Smooth muscle cell (in vitro differentiated cells): ENCODE data around the gene CDKN2B. TPM values are rescaled to one million over a fixed set of nuclear protein-coding genes. Genes with fewer than 3 reads are reported as not detected.

Source experiments
- DNase-seq: peaks from one replicate; lab custom pipeline; 2025; ENCODE audit not compliant: unreplicated experiment; lab: John Stamatoyannopoulos, UW
- H2AFZ ChIP-seq: fragments of 200-600 bp; sonication (generic); 2 replicates; pipeline ENCODE4 v1.6.0; 2016; ENCODE audit warnings: antibody characterized with exemption, low read depth, mild to moderate bottlenecking
- H3F3A ChIP-seq: fragments of 200-600 bp; sonication (generic); 2 replicates; pipeline ENCODE4 v1.6.0; 2017; ENCODE audit warnings: antibody characterized with exemption, low read depth
- H3K27ac ChIP-seq: fragments of 200-600 bp; sonication (generic); 2 replicates; pipeline ENCODE4 v1.5.1; 2016; ENCODE audit warnings: low read depth, mild to moderate bottlenecking
- H3K27me3 ChIP-seq: fragments of 200-600 bp; sonication (generic); 2 replicates; pipeline ENCODE4 v1.6.1; 2016; ENCODE audit warnings: low read depth, mild to moderate bottlenecking
- H3K36me3 ChIP-seq: fragments of 200-600 bp; sonication (generic); 2 replicates; pipeline ENCODE4 v1.5.1; 2016; ENCODE audit warnings: low read depth
- H3K4me1 ChIP-seq: fragments of 200-600 bp; sonication (generic); 2 replicates; pipeline ENCODE4 v1.5.1; 2016; ENCODE audit warnings: low read depth
- H3K4me2 ChIP-seq: fragments of 200-600 bp; sonication (generic); 2 replicates; pipeline ENCODE4 v1.6.0; 2016; ENCODE audit warnings: mild to moderate bottlenecking
- H3K4me3 ChIP-seq: fragments of 200-600 bp; sonication (generic); 2 replicates; pipeline ENCODE4 v1.5.1; 2016; ENCODE audit warnings: mild to moderate bottlenecking
- H3K79me2 ChIP-seq: fragments of 200-600 bp; sonication (generic); 2 replicates; pipeline ENCODE4 v1.6.0; 2016; ENCODE audit warnings: low read depth, mild to moderate bottlenecking
- H3K9ac ChIP-seq: fragments of 200-600 bp; sonication (generic); 2 replicates; pipeline ENCODE4 v1.6.0; 2016; ENCODE audit warnings: low read depth
- H3K9me3 ChIP-seq: fragments of 200-600 bp; sonication (generic); replicated peaks from 2 replicates; pipeline ENCODE4 v1.5.1; 2016; ENCODE audit warnings: low read depth
- H4K20me1 ChIP-seq: fragments of 200-600 bp; sonication (generic); 2 replicates; pipeline ENCODE4 v1.6.0; 2016; ENCODE audit warnings: low read depth
- WGBS: methylation state at CpG from one replicate; pipeline ENCODE4 v1.1.7; 2016; ENCODE audit warnings: low lambda C conversion rate; 5-methylcytosine and 5-hydroxymethylcytosine counted together
- polyA plus RNA-seq: library from polyadenylated mRNA; unstranded; fragments of >200 nt; fragmentation: Nextera tagmentation; extraction: Ambion mirVana; gene quantifications from 2 replicates; pipeline ENCODE4 v1.2.1, GENCODE V29; 2016
- total RNA-seq: library from RNA; depleted of rRNA; stranded (reverse); fragments of >200 nt; gene quantifications from 2 replicates; pipeline ENCODE4 v1.2.3, GENCODE V29; 2014
- TF ChIP-seq, protein P1 (sequence below): fragments of 200-600 bp; sonication (generic); IDR thresholded peaks from 2 replicates; pipeline ENCODE4 v1.5.1; 2017; ENCODE audit warnings: borderline replicate concordance, mild to moderate bottlenecking, antibody characterized with exemption; ENCODE audit not compliant: insufficient read depth, poor library complexity, severe bottlenecking

CDKN2B gene
- total and polyA plus RNA-seq, 2 experiments from 2014 or later = 116 to 184 TPM

GRCh38 chr9:22052376-22052945 is 43.4 kb upstream of the CDKN2B start:
- Histone ChIP-seq H3K36me3 (no peaks in the 10 kb centered on the region), H3K27ac (peak overlapping the region; percentile 93), H4K20me1 (no peaks in the 10 kb centered on the region), H2AFZ (no peak overlapping the region), H3F3A (peaks cover 8% of the 10 kb centered on the region), H3K9me3 (no peaks in the 10 kb centered on the region), H3K4me2 (peak overlapping the region; percentile 78), H3K9ac (peak overlapping the region; percentile 64), H3K27me3 (no peaks in the 10 kb centered on the region), H3K4me1 (peaks cover 25% of the 10 kb centered on the region), H3K4me3 (no peak overlapping the region), H3K79me2 (no peaks in the 10 kb centered on the region)
- TF ChIP-seq, protein P1, sequence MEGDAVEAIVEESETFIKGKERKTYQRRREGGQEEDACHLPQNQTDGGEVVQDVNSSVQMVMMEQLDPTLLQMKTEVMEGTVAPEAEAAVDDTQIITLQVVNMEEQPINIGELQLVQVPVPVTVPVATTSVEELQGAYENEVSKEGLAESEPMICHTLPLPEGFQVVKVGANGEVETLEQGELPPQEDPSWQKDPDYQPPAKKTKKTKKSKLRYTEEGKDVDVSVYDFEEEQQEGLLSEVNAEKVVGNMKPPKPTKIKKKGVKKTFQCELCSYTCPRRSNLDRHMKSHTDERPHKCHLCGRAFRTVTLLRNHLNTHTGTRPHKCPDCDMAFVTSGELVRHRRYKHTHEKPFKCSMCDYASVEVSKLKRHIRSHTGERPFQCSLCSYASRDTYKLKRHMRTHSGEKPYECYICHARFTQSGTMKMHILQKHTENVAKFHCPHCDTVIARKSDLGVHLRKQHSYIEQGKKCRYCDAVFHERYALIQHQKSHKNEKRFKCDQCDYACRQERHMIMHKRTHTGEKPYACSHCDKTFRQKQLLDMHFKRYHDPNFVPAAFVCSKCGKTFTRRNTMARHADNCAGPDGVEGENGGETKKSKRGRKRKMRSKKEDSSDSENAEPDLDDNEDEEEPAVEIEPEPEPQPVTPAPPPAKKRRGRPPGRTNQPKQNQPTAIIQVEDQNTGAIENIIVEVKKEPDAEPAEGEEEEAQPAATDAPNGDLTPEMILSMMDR = no peak
- DNase-seq = no peak
- 14% methylated on average over 4 of the region's 4 CpGs for WGBS

DNA sequence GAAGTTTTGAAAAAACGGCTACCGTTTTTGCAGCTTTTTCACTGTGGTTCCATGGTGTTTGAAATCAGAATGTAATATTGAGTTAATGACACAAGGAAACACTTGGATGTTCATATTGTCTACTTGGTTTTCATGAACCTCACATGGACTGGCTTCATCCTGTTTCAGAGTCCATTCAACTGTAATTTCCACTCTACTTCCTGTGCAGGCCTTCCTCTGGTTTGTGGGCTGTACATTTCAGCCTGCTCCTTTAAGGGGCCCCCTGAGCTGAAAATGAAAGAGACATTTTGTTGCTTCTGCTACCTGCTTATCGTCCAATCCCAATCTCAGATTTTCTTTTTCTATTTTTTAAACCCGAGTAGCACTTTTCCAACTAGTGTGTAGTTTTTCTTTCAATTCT is 41.8 kb upstream of the CDKN2B start:
- Histone ChIP-seq H4K20me1 (no peaks in the 10 kb centered on the region), H3K36me3 (no peaks in the 10 kb centered on the region), H3K4me1 (peaks cover 25% of the 10 kb centered on the region), H3K4me3 (no peak overlapping the region), H3K9me3 (no peaks in the 10 kb centered on the region), H2AFZ (peak overlapping the region; percentile 16), H3K4me2 (no peak overlapping the region), H3K79me2 (no peaks in the 10 kb centered on the region), H3K9ac (no peak overlapping the region), H3K27ac (peak overlapping the region; percentile 93), H3K27me3 (no peaks in the 10 kb centered on the region), H3F3A (peaks cover 8% of the 10 kb centered on the region)
- DNase-seq = no peak
- TF ChIP-seq, protein P1 = no peak
- WGBS = 91% methylated on average over 4 of the region's 4 CpGs

DNA sequence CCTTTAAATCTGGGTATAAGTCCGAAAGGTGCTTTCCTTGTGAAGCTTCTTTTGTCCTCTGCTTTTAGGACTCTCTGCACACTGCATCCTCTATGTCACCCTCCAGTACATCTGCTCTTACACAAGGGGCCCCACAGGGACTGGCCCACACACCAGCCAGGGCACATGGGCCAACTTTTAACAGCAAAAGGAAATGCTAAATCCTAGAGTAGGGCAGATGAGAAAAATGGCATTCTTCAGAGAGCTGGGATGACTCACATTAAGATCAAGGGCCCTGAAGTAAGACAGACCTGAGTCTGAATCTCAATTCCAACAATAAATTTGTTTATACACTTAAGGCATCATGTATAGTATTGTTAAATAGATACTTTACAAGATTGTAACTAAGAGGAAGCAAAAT is 40.3 kb upstream of the CDKN2B start:
- Histone ChIP-seq H3K9ac (no peak overlapping the region), H3K27me3 (no peaks in the 10 kb centered on the region), H3K79me2 (no peaks in the 10 kb centered on the region), H3K4me1 (peaks cover 25% of the 10 kb centered on the region), H4K20me1 (no peaks in the 10 kb centered on the region), H3K27ac (peak overlapping the region; percentile 14), H2AFZ (no peak overlapping the region), H3K9me3 (no peaks in the 10 kb centered on the region), H3K36me3 (no peaks in the 10 kb centered on the region), H3K4me2 (peak overlapping the region; percentile 20), H3K4me3 (no peak overlapping the region), H3F3A (peaks cover 8% of the 10 kb centered on the region)
- 100% methylated on average over 1 of the region's 1 CpG for WGBS
- TF ChIP-seq, protein P1 = no peak
- DNase-seq = no peak

GRCh38 chr9:22047596-22047995 is 38.5 kb upstream of the CDKN2B start:
- Histone ChIP-seq H4K20me1 (no peaks in the 10 kb centered on the region), H3K9me3 (no peaks in the 10 kb centered on the region), H3K27me3 (no peaks in the 10 kb centered on the region), H3K4me3 (no peak overlapping the region), H3K4me2 (peak overlapping the region; percentile 21), H2AFZ (no peak overlapping the region), H3F3A (peaks cover 8% of the 10 kb centered on the region), H3K36me3 (no peaks in the 10 kb centered on the region), H3K4me1 (peaks cover 18% of the 10 kb centered on the region), H3K27ac (peak overlapping the region; percentile 11), H3K9ac (no peak overlapping the region), H3K79me2 (no peaks in the 10 kb centered on the region)
- TF ChIP-seq, protein P1 = no peak
- DNase-seq = no peak
- WGBS = 86% methylated on average over 2 of the region's 2 CpGs
